T-helper 22 cell (primary cell): ENCODE data around the gene SEMA5A.
"Not testable (repeated sequence)": the region's sequence is repeated elsewhere in the genome, so short reads cannot be mapped to it uniquely, and the experiment has no call there.

Experiments
- DNase-seq: peaks from one replicate; pipeline ENCODE4 v3.0.0-alpha.2; 2020; ENCODE audit warnings: low read depth

SEMA5A gene

GRCh38 chr5:9438596-9439354 is 107.1 kb downstream of the SEMA5A start:
- DNase-seq = no peak

- no peak for DNase-seq
These were observed 108.1 kb downstream of the SEMA5A start for GRCh38 chr5:9437741-9438240.

- no peak for DNase-seq
These were observed 114.2 kb downstream of the SEMA5A start for GRCh38 chr5:9431496-9432258.

GRCh38 chr5:9431151-9431495 is 114.8 kb downstream of the SEMA5A start:
- DNase-seq = no peak

- DNase-seq = no peak
These were observed 115.6 kb downstream of the SEMA5A start for GRCh38 chr5:9430306-9430705.

- no peak for DNase-seq
These were observed 116.1 kb downstream of the SEMA5A start for GRCh38 chr5:9429691-9430215.

GRCh38 chr5:9428272-9428671 is 117.6 kb downstream of the SEMA5A start:
- DNase-seq = no peak

- no peak for DNase-seq
These were observed 120.2 kb downstream of the SEMA5A start for GRCh38 chr5:9425710-9426109.

- no peak for DNase-seq
These were observed 122.3 kb downstream of the SEMA5A start for GRCh38 chr5:9423571-9423970.

GRCh38 chr5:9421884-9422283 is 124.0 kb downstream of the SEMA5A start:
- DNase-seq = no peak

- DNase-seq = no peak
These were observed 126.1 kb downstream of the SEMA5A start for GRCh38 chr5:9419794-9420193.

- no peak for DNase-seq
These were observed 130.3 kb downstream of the SEMA5A start for GRCh38 chr5:9415566-9415965.

GRCh38 chr5:9415091-9415490 is 130.8 kb downstream of the SEMA5A start:
- no peak for DNase-seq

GRCh38 chr5:9411142-9411541 is 134.7 kb downstream of the SEMA5A start:
- no peak for DNase-seq

GRCh38 chr5:9409413-9409960 is 136.4 kb downstream of the SEMA5A start:
- no peak for DNase-seq

GRCh38 chr5:9408964-9409363 is 136.9 kb downstream of the SEMA5A start:
- DNase-seq = no peak

GRCh38 chr5:9405196-9405754 is 140.6 kb downstream of the SEMA5A start:
- no peak for DNase-seq

GRCh38 chr5:9401786-9402472 is 143.9 kb downstream of the SEMA5A start:
- no peak for DNase-seq

GRCh38 chr5:9399783-9400182 is 146.1 kb downstream of the SEMA5A start:
- DNase-seq = not testable (repeated sequence)

- no peak for DNase-seq
These were observed 146.8 kb downstream of the SEMA5A start for GRCh38 chr5:9399094-9399493.

GRCh38 chr5:9398227-9398626 is 147.6 kb downstream of the SEMA5A start:
- DNase-seq = no peak

- DNase-seq = no peak
These were observed 149.5 kb downstream of the SEMA5A start for GRCh38 chr5:9396285-9396770.
